ENCODE measurements around the gene MCUB. TPM values are rescaled to one million over a fixed set of nuclear protein-coding genes. Genes with fewer than 3 reads are reported as not detected.
A peak's percentile ranks its signal among the peaks of the same experiment; 100 is the strongest.

Gene MCUB
- total RNA-seq, 2 donors from 2014 or later = 1.00 to 5.2 TPM

- WGBS, 2 experiments (ENCODE audit: insufficient coverage in 1 of 2, insufficient read length in 1 of 2) = 1% methylated on average over 21 to 29 of the region's 29 CpGs
- Histone ChIP-seq H3K9me3 (ENCODE audit: control insufficient read depth, low read length) (peaks cover 7% of the 10 kb centered on the region), H3K9ac (ENCODE audit: extremely low read depth, low read length, poor library complexity, severe bottlenecking) (no peak overlapping the region), H3K4me3 (ENCODE audit: low read length) (peak overlapping the region; percentile 80), H3K4me1 (ENCODE audit: control insufficient read depth, insufficient read depth, low read length) (no peaks in the 10 kb centered on the region), H3K27ac (ENCODE audit: low read depth, low read length) (no peak overlapping the region), H3K27me3 (ENCODE audit: control insufficient read depth, insufficient read depth, low read length, poor library complexity, severe bottlenecking) (peaks cover 77% of the 10 kb centered on the region), H3K36me3 (ENCODE audit: control insufficient read depth, insufficient read depth, low read length) (no peaks in the 10 kb centered on the region)
- peak; percentile 78 for DNase-seq
- TF ChIP-seq, protein P1, sequence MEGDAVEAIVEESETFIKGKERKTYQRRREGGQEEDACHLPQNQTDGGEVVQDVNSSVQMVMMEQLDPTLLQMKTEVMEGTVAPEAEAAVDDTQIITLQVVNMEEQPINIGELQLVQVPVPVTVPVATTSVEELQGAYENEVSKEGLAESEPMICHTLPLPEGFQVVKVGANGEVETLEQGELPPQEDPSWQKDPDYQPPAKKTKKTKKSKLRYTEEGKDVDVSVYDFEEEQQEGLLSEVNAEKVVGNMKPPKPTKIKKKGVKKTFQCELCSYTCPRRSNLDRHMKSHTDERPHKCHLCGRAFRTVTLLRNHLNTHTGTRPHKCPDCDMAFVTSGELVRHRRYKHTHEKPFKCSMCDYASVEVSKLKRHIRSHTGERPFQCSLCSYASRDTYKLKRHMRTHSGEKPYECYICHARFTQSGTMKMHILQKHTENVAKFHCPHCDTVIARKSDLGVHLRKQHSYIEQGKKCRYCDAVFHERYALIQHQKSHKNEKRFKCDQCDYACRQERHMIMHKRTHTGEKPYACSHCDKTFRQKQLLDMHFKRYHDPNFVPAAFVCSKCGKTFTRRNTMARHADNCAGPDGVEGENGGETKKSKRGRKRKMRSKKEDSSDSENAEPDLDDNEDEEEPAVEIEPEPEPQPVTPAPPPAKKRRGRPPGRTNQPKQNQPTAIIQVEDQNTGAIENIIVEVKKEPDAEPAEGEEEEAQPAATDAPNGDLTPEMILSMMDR (conservative IDR thresholded peaks at IDR 0.05) = no peak
- Mint-ChIP-seq H3K36me3 (ENCODE audit: low read depth) (peaks cover 14% of the 10 kb centered on the region), H3K4me1 (peaks cover 8% of the 10 kb centered on the region), H3K27ac (no peak overlapping the region), H3K27me3 (ENCODE audit: insufficient read depth) (peaks cover 60% of the 10 kb centered on the region), H3K4me3 (peak overlapping the region; percentile 62), H3K9me3 (peaks cover 13% of the 10 kb centered on the region)
Measured at GRCh38 chr4:109560687-109561461, 828 bp downstream of the MCUB start.

DNA sequence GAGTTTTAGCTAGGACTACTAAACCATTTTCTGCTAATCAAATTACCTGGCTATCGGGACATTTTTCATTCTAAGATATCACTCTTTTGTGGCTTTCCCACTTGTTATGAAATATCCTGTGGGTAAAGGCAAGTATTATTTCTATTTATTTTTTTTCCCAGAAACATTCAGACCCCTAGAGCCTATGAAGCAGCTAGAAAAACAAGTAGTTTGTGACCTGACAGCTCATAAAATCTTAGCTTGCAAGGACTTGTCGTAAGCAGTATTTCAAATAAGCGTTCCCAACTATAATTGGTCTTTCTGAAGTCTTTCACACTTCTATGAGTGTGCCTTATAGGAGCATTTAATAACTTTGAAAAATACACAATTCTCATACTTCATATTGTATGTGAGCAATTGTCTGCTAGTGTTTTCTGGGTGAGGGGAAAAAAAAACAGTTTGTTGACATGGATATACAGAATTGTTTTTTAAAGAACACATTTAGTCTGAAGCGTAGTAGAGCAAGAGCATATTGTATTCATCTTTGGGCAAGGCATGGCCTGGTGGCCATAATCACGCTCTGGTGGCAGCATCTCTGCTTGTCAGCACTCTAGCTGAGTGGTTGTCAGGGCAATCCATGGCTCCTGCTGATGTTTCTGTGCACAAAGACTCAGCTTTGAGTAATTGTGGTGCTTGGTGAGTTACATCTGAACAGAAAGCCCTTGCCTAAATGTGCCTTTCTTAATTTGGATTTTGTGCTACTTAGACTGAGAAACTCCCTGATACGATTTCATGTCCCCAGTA lies 2.6 kb downstream of the MCUB start:
- Histone ChIP-seq H3K27ac (ENCODE audit: low read depth, low read length) (no peak overlapping the region), H3K27me3 (ENCODE audit: control insufficient read depth, insufficient read depth, low read length, poor library complexity, severe bottlenecking) (peaks cover 77% of the 10 kb centered on the region), H3K4me3 (ENCODE audit: low read length) (no peak overlapping the region), H3K9me3 (ENCODE audit: control insufficient read depth, low read length) (peaks cover 6% of the 10 kb centered on the region), H3K9ac (ENCODE audit: extremely low read depth, low read length, poor library complexity, severe bottlenecking) (no peak overlapping the region), H3K36me3 (ENCODE audit: control insufficient read depth, insufficient read depth, low read length) (no peaks in the 10 kb centered on the region), H3K4me1 (ENCODE audit: control insufficient read depth, insufficient read depth, low read length) (no peaks in the 10 kb centered on the region)
- peaks cover 8% of the 10 kb centered on the region for H3K36me3 Mint-ChIP-seq (ENCODE audit: low read depth)
- peaks cover 8% of the 10 kb centered on the region for H3K9me3 Mint-ChIP-seq
- WGBS, 2 experiments (ENCODE audit: insufficient coverage in 1 of 2, insufficient read length in 1 of 2) = 91 to 94% methylated on average over 3 to 6 of the region's 6 CpGs
- peaks cover 8% of the 10 kb centered on the region for H3K4me1 Mint-ChIP-seq
- no peak for DNase-seq
- TF ChIP-seq, protein P1 (conservative IDR thresholded peaks at IDR 0.05) = no peak
- H3K4me3 Mint-ChIP-seq = no peak overlapping the region
- peaks cover 60% of the 10 kb centered on the region for H3K27me3 Mint-ChIP-seq (ENCODE audit: insufficient read depth)
- no peak overlapping the region for H3K27ac Mint-ChIP-seq

- H3K4me1 Mint-ChIP-seq = no peaks in the 10 kb centered on the region
- Histone ChIP-seq H3K27me3 (ENCODE audit: control insufficient read depth, insufficient read depth, low read length, poor library complexity, severe bottlenecking) (no peaks in the 10 kb centered on the region), H3K9me3 (ENCODE audit: control insufficient read depth, low read length) (no peaks in the 10 kb centered on the region), H3K4me3 (ENCODE audit: low read length) (no peak overlapping the region), H3K4me1 (ENCODE audit: control insufficient read depth, insufficient read depth, low read length) (no peaks in the 10 kb centered on the region), H3K36me3 (ENCODE audit: control insufficient read depth, insufficient read depth, low read length) (no peaks in the 10 kb centered on the region), H3K9ac (ENCODE audit: extremely low read depth, low read length, poor library complexity, severe bottlenecking) (no peak overlapping the region), H3K27ac (ENCODE audit: low read depth, low read length) (no peak overlapping the region)
- 90 to 92% methylated on average over 3 of the region's 3 CpGs for WGBS, 2 experiments (ENCODE audit: insufficient coverage in 1 of 2, insufficient read length in 1 of 2)
- no peak overlapping the region for H3K27ac Mint-ChIP-seq
- H3K4me3 Mint-ChIP-seq = no peak overlapping the region
- no peaks in the 10 kb centered on the region for H3K36me3 Mint-ChIP-seq (ENCODE audit: low read depth)
- H3K27me3 Mint-ChIP-seq (ENCODE audit: insufficient read depth) = no peaks in the 10 kb centered on the region
- TF ChIP-seq, protein P1 (conservative IDR thresholded peaks at IDR 0.05) = no peak
- H3K9me3 Mint-ChIP-seq = no peaks in the 10 kb centered on the region
- no peak for DNase-seq
Measured at GRCh38 chr4:109571494-109571893, 11.4 kb downstream of the MCUB start.

All from endodermal cell (in vitro differentiated cells).